Limb (tissue), 2 donors: ENCODE results near the gene TMEM9B.
"Not testable (repeated sequence)": the region's sequence is repeated elsewhere in the genome, so short reads cannot be mapped to it uniquely, and the experiment has no call there.

ENCODE experiments used
- DNase-seq, 2 donors: peaks; one replicate each; pipeline ENCODE4 v3.0.0-alpha.2; 2016; ENCODE audit errors: extremely low spot score in 2 of 2

The TMEM9B gene

DNA sequence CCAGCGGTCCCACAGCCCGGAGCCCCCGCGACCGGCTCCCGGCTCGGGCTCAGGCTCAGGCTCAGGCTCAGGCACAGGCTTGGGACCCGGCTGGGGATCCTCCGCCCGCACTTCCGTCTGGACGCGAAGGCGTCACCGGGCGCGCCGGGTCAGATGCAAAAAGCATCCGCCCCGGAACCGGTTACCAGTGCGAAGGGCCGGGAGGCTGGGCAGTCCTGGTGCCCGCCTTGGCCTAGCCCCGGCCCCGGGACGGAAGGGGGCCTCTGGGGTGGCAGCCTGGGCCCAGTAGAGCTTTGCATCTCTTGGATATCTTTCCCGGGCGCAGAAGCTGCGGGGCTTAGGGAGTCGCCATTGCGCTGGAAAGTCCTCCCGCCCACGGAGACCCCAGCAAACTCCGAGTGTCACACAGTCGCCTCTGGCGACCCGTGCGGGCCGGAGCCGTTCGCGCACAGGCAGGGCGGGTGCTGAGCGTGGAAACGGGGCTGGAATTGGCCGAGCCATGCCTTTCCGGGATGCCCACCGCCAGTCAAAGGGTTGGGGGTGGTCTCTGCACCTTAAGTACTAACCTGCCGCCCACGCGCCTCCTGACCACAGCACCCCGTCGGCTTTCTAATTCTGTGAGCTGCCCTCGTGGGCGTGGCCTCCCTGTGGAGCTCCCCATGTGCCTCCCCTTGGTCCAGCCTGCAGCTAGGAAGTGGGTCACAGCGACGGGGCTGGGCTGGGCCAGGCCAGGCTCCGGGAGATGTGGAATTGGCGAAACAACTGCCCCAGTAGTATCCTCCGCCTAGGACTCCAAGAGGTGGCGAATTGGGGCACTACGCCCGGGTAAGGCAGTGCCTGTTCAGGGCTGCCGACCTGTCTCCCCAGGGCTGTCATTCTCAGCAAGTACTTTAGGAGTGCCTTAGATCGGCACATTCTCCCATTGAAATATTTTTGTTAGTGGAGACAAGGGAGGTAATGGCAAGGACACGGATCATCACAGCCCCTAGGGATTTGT, at the start of gene TMEM9B:
Gene TMEM9B (minus strand): TSS at position 119 of the 997 bp plus-strand sequence. CDS start 129 bp downstream, outside the sequence.
- DNase-seq = peak; percentile 88 to 90

DNA sequence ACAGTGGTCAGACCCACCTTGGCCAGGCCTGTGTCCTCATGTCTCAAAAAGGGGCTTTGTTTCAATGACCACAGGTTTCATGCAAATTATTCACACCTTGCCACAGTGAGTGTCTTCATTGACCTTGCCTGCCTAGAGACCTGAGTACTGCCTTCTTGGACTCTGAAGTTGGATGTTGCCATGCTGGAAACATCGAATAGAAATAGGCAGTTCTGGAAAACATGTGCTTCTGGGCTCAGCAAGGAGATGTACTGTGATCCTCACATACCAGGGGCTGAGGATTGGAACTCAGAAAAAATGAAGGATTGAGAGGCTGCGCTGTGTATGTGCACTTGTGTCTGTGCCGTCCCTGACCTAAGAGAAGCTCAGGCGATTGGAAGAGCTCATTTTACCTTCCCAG, 49.1 kb upstream of the TMEM9B start:
- no peak for DNase-seq

DNA sequence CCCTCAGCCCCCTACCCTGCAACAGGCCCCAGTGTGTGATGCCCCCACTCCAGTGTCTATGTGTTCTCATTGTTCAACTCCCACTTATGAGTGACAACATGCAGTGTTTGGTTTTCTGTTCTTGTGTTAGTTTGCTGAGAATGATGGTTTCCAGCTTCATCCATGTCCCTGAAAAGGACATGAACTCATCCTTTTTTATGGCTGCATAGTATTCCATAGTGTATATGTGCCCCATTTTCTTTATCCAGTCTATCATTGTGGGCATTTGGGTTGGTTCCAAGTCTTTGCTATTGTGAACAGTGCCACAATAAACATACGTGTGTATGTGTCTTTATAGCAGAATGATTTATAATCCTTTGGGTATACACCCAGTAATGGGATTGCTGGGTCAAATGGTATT, 45.3 kb upstream of the TMEM9B start:
- DNase-seq = not testable (repeated sequence)

DNA sequence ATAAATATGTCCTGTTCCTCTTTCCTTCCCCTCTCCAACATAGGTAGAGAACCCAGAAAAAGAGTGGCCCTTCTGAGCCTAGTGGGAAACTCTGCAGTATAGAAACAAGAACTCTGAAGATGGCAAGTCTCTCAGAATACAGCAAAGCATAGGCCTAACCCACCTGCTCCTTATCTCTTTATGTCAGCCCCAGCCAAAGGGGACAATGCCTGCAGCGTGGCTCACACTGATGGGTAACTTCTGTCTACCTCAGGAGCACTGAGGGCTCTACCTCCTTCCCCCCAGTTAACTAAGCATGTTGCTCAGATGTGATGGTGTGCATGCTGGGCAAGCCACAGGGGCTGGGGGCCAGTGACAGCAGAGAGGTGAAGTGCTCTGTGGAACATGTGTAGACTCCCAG, 44.4 kb upstream of the TMEM9B start:
- no peak for DNase-seq

DNA sequence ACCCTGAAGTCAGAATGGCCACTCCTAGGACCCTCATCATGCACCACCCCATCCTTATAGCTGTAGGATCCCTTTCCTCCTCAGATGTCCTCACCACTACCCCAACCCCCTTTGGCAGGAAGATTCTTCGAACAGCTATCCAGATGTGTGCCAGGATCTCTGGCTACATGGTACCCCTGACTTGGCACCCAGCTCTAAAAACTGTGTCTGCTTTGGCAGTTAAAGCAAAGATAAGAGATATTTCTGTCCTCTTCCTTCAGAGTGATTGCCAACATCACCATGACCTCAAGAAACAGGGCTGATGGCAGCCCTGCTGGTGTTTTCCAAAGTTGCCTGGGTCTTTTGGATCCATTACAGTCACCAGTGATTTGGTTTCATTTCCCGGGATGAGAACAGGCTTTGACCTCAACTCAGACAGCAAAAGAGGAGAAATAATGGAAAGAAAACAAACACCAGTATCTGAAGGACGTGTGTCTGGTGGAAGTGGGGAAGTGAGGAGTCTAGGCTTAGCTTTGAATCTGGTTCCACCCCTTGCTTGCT, 43.8 kb upstream of the TMEM9B start:
- no peak for DNase-seq

DNA sequence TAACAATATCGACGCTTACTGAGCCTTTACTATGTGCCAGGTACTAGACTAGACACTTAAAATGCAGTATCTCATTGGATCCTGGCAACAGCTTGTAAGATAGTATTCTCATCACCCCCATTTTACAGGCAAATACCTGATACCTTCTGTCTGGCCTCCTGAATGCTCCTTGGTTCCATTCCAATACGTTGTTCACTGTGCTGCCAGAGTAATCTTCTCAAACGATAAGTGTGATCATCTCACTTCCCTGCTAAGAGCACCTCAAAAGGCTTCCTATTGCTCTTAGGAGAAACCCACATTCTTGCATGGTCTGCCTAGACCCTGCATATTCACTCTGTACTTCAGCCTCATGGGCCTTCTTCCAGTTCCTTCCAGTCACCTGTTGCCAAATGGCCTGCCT, 40.8 kb upstream of the TMEM9B start:
- no peak for DNase-seq

DNA sequence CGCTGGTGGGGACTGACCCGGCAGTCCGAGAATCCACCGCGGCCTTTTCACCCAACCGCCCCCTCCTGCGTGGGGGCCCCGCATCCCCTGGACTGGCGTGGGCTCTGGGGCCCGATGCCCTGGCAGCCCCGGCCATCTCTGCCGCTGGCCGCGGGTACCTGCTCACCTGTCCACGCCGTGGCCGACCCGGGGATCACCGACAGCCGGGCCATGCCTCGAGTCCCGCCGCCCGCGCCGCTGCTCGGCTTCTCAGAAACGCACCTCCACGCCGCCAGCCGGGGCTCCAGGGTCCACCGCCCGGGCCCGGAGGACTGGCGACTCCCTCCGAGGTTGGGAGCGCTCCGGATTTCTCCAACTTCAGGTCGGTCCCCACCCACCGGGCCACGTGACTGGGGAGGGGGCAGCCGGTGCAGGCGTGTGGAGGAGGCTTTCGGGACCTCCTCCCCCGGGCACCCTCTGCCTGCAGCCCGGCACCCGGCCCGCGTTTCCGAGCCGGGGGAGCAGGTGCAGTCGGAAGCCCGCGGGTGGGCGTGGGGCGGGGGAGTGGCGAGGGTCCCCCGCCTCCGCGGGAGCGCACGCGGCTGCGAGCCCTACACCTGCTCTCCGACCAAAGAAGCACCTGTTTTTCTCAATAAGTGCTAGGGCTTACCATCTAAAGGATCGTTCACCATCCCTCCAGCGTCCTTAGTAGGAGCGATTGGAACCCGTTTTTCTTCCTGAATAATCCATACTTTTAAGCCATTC, 40.1 kb upstream of the TMEM9B start:
- DNase-seq = peak in 1 of 2 donors; percentile 65

DNA sequence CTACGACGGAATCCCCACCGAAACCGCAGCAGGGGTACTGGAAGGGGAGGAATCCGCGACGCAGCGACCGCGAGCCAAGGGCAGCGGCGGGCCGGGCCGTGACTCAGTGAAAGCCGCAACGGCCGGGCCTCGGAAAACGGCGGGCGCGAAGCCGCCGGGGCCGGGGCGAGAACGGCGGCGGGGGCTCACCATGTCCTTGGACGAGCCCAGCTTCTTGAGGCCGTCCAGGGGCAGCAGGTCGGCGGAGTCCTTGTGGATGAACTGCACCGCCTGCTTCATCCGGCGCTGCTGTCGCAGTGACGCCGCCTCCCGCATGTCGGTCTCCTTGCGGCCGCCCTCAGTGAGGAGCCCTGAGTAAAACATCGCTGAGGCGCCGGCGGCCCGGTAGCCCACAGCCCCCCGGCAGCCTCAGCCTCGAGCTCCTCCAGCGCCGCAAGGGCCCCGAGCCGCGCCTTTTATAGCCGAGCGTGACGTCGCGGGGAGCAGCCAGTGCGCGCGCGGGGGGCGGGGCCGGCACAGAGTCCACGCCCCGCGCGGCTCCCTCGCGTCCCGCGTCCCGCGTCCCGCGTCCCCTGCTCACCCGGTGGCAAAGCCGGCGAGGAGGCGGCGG, 39.4 kb upstream of the TMEM9B start, which contains the start of gene NRIP3:
Gene NRIP3 (minus strand): TSS at position 429 of the 610 bp plus-strand sequence. CDS start 66 bp downstream, at position 363.
- DNase-seq = peak; percentile 36 to 88

DNA sequence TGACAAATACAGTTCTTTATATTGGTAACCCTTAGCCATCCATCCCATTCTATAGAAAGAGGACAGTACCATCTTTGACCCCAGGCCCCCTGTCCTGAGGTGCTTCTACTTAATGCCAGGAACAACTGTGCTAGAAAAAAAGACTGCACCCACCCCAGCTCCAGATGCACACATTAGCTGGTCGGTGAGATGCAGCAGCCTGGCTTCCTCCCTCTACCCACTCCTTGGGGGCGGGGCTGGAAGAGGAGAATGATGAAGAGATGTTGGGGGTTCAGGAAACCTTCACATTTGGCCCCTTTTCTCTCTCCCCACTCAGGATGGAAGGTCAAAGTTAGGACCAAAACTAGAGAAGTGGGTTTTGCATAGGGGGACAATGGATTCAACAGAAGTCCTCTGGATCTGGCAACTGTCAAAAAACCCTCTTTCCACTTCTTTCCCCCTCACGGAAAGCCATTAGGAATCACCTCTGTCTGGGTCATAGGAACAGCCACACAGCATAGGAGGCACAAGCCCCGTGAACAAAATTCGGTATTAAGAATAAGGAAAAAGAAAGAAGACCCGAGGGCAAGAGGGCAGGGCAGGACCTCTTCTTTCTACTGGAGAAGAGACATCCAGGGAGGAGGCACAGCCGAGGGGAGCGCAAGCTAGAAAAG, 38.8 kb upstream of the TMEM9B start:
- no peak for DNase-seq

DNA sequence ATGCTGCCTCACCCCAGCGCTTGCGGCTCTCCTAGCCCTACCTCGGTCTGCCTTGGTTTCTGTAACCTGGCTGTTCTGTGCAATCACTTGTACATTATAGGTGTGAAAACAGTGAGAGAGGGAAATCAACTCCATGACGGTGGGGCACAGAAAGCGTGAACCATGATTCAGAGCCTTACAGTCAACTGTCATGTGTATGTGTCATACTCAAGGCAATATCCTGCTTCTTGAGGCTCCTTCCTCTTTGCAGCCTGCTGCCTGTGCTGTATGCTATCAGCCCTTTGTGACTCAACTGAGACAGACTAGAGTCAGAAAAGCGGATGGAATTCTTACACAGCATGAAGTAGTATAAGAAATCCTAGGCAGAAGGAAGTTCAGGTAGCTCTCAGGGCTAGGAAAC, 37.5 kb upstream of the TMEM9B start:
- DNase-seq = no peak

DNA sequence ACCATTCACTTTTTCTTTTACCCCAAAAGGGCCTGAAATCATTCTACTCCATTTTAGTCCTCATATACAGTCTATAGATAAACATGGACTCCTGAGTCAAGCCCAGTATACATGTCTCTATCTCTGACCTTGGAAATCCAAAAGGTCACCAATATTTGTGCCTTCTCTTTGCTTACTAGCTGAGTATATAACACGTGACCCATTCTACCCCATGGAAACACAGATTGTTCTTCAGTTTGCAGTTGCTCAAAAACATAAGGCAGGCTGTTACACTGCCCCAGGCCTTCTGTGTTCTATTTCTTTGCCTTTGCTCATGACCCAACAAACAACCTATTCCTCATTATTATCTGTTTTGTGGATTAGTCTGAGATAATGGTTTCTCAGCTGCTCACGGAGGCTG, 33.8 kb upstream of the TMEM9B start:
- DNase-seq = no peak

DNA sequence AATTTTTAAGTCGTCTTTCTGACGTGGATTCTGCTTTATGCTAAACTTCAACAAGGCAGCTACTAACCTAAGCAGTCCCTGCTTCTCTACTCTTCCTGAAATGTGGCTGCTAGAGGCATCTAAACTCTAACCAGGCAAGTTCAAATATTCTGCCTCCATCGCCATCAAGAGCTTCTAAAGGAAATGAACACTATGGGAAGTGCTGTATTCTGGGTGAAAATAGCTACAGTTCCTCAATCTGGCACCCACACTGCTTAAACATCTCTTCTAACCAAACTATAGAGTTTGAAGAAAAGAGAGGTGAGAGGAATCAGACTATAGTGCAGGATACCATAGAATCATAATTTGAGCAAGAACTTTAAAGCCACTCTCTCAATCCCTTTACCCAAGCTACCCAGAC, 33.2 kb upstream of the TMEM9B start:
- no peak for DNase-seq

DNA sequence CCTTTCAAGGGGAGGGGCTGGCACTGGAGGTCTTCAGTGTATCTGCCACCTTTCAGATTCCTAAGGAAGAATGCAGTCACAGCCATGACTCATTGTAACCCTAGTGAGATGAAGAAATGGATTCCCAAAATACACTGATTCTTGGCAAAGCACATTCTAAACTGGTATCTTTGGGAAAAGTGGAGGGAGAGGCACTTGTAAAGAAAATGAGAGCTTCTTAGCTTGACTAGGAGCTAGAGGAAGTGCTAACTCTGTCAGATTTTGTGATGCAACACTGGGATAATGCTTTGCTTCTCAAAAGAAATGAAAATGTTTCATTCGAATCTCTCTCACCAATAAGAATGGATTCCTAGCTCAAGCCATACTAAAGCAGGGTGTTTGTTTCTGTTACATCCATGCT, 25.2 kb upstream of the TMEM9B start:
- no peak for DNase-seq

DNA sequence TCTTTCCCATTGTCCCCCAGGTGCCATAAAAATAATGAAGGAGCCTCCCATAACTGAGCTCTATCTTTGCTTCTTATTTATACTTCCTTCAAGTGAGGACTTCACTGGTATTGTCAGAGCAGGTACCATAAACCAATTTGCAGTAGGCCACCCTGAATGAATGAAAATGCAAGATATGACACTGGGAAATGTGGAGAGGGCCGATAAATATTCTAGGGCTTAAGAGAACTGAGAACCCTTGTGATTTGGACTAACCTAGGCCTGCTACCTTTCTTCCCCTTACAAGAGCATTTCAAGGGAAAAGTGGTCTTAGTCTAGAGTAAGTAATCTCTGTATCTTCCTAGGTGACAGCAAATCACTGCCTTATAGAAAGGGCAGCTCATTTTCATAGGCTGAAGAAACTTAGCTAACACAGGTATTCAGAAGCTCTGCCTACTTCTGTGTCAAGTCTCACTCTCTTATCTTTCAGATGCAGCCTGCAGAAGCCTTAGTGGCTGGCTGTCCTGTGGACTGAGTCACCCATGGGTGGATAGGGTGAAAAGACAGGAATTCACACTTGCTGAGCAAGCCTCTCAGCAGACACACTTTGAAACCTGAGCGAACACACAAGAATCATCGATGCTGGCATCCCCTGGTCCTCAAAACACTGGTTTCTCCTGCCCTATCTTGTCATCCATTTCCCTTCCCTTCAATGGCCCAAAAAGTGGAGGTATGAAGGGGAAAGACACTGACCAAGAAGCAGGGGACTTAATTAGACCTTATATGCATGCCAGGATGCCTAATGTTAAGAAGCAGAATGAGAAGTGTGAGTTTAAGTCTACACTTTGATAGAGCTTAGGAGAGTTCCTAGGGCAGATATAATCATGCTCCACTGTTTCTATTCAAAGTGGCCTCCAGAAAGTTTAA, 24.3 kb upstream of the TMEM9B start:
- no peak for DNase-seq

DNA sequence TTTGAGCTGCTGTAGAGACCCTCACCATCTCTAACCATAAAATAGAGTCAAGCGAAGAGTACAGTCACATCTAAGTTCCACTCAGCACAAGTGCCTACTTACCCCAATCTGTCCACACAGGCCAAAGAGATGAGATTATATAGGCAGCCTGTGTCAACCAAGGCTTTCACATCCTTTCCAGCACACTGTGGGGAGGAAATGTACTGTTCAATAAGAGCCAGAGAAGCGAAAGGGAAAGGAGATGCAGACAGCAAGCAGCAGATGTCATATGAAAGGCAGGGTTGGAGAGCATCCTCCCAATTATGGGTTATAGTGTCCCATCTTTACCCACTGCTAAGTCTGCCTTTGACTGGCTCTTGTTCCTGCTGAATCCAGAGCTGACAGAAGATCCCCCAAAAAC, 23.2 kb upstream of the TMEM9B start:
- DNase-seq = no peak

DNA sequence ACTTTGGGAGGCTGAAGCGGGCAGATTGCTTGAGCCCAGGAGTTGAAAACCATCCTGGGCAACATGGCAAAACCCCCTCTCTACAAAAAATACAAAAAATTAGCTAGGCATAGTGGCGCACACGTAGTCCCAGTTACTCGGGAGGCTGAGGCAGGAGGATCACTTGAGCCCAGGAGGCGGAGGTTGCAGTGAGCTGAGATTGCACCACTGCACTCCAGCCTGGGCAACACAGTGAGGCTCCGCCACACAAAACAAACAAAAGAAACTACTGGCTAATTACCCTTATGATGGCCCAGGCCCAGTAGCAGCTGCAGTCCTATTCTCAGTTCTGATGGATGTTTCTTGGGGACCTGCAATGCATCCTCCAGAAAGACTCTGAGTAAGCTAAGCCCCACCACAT, 22.5 kb upstream of the TMEM9B start:
- DNase-seq = not testable (repeated sequence)

DNA sequence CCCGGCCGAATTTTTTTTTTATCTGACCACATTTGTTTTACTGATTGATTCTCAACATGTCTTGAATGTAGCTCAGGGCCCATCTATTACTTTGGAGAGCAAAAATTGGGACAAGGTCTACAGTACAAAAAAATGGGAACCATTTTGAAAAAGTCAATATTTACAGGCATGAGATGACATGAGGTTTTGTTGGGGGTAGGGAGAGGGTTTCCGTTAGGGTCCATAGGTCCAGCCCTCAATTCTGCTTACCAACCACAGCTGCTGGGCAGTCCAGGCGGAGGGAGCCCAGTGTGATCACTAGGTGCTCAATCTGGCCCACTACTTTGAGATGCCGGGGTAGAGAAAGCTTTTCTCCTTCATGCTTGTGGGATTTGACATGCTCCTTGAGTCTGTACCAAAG, 21.2 kb upstream of the TMEM9B start:
- no peak for DNase-seq

DNA sequence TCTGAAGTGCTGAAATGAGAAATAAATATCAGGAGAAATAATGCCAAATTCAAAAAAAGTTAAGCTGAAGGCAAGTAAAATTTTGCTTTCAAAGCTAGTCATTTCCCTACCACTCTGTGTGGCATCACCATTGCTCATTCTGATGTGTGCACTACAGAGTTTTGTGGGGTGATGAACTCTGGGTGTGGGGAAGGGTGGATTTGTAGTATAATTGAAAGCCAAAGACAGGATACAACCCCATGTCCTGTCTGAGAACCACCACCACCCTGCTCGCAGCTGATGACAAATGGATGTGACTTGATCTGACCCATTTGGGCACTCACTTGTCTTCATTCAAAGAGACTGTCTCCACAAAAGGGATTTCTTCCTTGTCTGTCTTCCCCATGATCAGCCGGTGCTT, 19.3 kb upstream of the TMEM9B start:
- DNase-seq = no peak

DNA sequence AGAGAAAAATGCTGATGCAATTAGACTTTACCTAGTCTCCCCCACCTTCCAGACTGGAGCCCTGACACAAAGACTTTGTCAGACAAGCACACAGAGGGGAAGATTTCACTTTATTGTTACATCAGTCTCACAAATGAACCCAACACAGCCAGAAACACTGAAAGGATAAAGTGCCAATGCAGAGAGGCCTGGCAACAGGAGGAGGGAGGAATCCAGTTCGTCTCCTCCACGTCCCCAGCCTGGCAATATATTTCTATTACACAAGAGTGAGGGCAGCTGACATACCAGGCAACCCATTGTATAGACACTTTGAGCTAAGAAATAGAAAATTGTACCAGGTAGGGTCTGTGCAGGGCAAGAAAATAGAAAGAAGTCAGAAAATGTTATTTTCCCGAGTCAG, 16.2 kb upstream of the TMEM9B start:
- DNase-seq = no peak

DNA sequence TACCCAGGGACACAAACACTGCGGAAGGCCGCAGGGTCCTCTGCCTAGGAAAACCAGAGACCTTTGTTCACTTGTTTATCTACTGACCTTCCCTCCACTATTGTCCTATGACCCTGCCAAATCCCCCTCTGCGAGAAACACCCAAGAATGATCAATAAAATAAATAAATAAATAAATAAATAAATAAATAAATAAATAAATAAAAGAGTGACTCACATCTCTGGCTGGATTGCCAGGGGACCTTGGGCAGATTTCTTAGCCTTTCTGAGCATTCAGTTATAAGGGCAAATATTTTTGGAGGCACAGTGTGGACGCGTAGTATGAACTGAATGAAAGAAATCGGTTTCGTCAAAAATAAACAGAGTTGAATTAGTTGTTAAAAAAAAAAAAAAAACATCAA, 15.1 kb upstream of the TMEM9B start:
- not testable (repeated sequence) for DNase-seq
